Raji (cell line): ENCODE measurements around the gene IFNL1.

Experiments
- POLR2A ChIP-seq: IDR thresholded peaks from 2 replicates; pipeline ENCODE4 v1.6.1; 2011; ENCODE audit warnings: low read depth, low read length, control low read depth; ENCODE audit not compliant: insufficient read depth

IFNL1 gene

DNA sequence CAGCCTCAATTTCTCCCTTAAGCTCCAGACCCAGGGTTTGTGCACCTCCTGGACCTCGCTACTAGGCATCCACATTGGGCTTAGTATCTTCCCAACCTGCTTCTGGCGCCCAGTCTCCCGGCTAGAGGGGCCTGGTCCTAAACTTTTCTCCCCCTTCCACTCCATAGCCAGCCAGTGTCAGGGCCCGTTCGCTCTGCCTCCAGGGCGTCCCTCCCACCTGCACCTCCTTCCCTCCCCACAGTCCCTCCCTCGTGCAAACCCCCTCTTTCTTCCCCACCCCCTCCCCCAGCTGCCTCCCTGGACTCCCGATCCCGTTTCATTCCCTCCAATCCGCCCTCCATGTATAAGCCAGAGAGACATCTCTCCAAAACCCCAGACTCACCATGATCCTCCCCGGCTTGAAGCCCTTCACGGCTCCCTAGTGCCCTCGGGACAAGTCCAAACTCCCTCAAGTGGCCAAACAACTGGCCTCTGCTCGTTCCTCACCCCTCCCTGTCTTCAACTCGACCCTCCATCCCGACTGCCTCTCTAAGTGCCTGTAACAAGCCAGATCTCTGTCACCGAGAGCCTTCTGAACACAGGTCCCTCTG lies 45.0 kb downstream of the IFNL1 start:
- TF ChIP-seq POLR2A: no peak

DNA sequence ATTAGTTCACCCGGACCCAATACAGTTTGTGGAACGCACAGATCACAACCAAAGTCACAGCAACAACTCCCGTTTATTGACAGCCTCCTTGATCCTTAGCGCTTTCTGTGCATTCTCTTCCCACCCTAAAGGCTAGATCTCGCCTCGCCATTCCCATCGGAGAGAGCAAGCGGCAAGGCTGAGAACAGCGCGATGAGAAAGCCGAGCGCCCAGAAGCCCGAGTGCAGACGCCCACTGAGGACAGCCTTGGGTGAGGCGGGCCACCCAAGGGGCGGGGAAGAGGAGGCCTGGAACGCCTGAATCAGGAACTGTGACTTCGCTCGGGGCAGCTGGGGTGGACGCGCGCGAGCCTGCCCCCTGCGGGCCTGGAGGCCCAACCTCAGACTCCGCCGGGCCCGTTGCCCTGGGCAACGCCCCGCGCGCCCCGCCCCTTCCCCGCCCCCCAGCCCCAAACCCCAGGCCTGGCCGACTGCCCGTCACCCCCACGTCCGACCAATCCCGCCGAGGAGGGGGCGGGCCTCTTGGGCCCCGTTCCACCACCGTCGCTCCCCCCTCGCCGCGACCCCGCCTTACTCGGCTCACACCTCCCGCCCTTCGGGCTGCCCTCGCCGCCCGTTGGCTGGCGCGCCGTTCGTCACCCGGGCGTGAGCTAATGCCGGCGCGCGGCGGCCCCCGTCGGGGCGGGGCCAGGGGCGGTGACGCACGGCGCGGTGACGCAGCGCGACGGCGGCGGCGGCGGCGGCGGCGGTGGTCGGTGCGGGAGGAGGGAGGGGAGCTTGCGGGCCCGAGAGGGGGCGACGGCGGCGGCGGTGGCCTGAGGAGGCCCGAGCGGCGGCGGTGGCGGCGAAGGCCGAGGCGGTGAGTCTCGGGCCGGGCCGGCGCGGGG lies 45.8 kb downstream of the IFNL1 start, which contains the start of gene SAMD4B:
SAMD4B (plus strand) TSS at position 703 of the 886 bp plus-strand sequence. CDS start 14,473 bp downstream, outside the sequence.
- peak; percentile 96 for TF ChIP-seq POLR2A

DNA sequence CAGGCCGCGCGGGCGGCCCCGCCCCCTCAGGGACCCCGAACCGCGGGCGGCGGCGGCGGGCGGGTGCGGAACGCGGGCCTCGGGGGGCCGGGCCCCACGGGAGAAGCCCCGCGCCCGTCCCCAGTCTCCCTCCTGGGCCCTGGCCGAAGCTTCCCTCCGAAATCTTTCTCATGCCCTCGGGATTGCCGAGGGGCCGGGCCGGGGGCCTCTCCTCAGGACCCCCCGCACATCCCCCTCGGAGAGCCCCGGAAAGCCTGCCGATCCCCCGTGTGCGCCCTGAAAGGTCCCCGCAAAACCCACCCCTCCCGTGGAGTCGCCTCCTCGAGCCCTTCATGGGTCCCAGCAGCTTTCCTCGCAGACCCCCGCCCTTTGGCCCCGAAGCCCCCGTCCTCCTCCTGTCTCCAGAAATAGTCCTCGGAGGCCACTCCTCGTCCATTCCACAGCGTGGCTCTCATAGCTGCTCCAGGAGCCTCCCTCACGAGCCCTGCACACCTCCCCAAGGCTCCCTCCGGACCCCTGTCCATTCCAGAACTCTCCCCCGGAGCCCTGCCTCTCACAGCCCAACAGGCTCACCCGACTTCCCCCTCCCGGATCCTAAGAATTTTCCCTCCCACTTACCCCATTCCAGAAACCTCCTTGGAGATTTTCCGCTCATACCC lies 46.6 kb downstream of the IFNL1 start:
- TF ChIP-seq POLR2A: no peak

DNA sequence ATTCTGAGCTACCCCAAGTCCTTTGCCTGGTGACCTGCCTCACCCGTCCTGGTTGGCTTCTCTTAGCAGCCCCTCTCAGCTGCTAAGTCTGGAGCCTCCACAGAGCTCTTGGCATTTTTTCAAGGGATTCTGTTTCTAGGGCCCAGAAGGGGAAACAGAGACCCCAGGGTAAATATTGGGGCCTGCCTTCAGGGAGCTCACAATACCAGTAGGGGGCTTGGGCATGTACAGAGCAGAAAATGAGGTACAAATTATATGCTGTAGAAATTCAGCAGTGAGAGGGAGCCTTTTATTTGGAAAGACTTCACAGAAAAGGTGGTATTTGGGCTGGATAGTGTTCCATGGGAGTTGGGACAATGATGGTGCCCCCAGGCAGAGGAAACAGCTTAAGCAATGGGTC lies 49.7 kb downstream of the IFNL1 start:
- TF ChIP-seq POLR2A: no peak

DNA sequence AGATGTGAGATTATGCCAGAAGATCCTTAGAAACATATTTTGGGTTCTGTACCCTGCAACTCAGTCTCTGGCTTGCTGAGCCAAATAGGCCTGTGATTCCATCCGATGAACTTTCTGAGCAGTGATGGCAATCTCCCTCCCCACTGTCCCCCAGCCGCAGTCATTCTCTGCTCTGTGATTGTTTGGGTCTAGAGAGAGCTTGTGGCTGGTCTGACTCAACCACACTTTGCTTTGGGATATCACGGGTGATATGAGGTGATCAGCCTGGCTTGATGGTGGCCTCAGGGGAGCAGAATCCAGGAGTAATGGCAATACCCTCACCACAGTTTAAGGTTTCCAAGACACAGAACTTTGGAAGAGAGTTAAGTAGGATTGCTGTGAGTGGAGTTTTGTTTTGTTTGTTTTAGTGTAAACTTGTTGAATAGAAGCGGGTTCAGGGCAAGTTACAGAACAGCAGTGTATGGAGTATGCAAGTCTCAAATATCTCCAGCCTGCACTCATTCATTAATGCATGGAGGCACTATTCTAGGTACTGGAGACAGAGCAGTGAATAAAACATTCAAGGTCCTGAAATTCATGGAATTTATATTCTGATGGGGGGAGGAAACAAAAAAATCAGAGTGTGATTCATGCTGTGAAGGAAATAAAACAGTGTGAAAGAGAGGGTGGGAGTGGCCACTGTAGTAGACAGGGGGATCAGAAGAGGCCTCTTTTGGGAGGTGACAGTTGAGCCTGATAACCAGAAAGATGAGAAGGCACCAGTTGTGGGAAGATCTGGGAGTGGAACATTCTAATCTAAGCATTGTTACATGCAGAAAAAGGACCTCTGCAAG lies 51.3 kb downstream of the IFNL1 start:
- TF ChIP-seq POLR2A: no peak
